ENCODE results near the gene DPH2. TPM values are rescaled to one million over a fixed set of nuclear protein-coding genes. Genes with fewer than 3 reads are reported as not detected.

The DPH2 gene
- total and polyA plus RNA-seq, 10 of the 15 experiments (the other 5 are each of a cell fraction or from before 2014, with no cell fraction given), result 13.1 to 82.9 (median 52.0) TPM

DNA sequence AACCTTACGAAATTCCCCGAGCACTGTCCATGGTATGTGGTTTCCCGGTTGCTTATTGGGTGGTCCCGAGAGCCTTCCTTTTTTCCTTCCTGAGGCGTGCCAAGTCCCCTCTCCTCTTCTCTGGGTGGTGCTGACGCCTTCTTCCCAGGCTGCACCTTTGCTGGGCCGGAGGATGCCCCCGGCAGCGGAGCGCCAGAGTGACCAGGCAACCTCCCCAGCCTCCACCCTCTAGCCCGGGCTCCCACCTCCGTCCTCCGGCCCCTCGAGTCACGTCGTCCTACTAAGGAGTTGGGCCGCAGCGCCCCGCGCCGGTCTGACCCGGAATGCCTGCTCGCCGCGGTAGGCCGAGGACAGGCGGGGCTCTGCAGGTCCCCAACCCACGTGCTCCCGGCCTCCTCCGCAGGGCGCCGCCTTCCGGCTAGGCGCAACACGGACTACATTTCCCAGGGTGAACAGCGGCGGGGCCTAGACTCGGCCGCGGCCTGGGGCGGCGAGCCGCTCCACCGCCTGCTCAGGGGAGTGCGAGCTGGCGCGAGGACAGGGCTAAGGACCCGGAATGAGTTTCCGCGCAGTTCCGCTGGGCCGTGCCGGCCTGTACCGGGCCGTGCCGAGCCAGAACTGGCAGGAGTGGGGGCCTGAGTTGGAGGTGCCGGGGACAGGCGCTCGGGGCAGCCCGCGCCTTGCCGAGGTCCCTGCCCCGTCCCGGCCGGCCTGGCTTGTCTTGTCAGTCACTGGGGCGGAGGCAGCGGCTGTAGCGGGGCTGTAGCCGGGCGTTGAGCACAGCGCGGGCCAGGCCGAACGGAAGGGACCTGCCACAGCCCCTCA is 23.4 kb upstream of the DPH2 start, which contains the start of gene IPO13 (continued):
- TF ChIP-seq, protein P1, sequence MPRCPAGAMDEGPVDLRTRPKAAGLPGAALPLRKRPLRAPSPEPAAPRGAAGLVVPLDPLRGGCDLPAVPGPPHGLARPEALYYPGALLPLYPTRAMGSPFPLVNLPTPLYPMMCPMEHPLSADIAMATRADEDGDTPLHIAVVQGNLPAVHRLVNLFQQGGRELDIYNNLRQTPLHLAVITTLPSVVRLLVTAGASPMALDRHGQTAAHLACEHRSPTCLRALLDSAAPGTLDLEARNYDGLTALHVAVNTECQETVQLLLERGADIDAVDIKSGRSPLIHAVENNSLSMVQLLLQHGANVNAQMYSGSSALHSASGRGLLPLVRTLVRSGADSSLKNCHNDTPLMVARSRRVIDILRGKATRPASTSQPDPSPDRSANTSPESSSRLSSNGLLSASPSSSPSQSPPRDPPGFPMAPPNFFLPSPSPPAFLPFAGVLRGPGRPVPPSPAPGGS (IDR thresholded peaks at IDR 0.05; ENCODE audit: borderline replicate concordance, insufficient read depth, low read depth, low read length, poor library complexity, severe bottlenecking), result no peak
- TF ChIP-seq SIX5 (IDR thresholded peaks at IDR 0.05; ENCODE audit: low read depth, low read length, severe bottlenecking) (peak; percentile 83), ATF7 (IDR thresholded peaks at IDR 0.05; ENCODE audit: low read depth) (no peak; the same call in 1 of the 2 replicates), KLF5 (IDR thresholded peaks at IDR 0.05; ENCODE audit: partially characterized antibody) (peak; percentile 90), GATAD2B (conservative IDR thresholded peaks at IDR 0.05; ENCODE audit: low read depth) (peak; percentile 95), TCF7 (IDR thresholded peaks at IDR 0.05; ENCODE audit: borderline replicate concordance) (no peak), ZNF217 (IDR thresholded peaks at IDR 0.05) (no peak), RFX5 (IDR thresholded peaks at IDR 0.05; ENCODE audit: low read depth, low read length) (0 out of 2 replicates have a peak, but pooled peaks have one; percentile 12), SP1 (IDR thresholded peaks at IDR 0.05; ENCODE audit: low read depth, low read length) (peak; percentile 56), MYC (IDR thresholded peaks at IDR 0.05; ENCODE audit: insufficient read depth, insufficient read length, insufficient replicate concordance, low read length, severe bottlenecking) (peak; percentile 84), NFIC (IDR thresholded peaks at IDR 0.05; ENCODE audit: low read depth, low read length) (no peak), ETV6 (conservative IDR thresholded peaks at IDR 0.05 in 1 of 2, IDR thresholded peaks at IDR 0.05 in 1 of 2; ENCODE audit: borderline replicate concordance in 1 of 2, low read depth in 1 of 2) (no peak), YBX1 (IDR thresholded peaks at IDR 0.05) (no peak), FOS (IDR thresholded peaks at IDR 0.05; ENCODE audit: borderline replicate concordance, extremely low read depth, insufficient read length) (no peak)
- TF ChIP-seq, protein P2, sequence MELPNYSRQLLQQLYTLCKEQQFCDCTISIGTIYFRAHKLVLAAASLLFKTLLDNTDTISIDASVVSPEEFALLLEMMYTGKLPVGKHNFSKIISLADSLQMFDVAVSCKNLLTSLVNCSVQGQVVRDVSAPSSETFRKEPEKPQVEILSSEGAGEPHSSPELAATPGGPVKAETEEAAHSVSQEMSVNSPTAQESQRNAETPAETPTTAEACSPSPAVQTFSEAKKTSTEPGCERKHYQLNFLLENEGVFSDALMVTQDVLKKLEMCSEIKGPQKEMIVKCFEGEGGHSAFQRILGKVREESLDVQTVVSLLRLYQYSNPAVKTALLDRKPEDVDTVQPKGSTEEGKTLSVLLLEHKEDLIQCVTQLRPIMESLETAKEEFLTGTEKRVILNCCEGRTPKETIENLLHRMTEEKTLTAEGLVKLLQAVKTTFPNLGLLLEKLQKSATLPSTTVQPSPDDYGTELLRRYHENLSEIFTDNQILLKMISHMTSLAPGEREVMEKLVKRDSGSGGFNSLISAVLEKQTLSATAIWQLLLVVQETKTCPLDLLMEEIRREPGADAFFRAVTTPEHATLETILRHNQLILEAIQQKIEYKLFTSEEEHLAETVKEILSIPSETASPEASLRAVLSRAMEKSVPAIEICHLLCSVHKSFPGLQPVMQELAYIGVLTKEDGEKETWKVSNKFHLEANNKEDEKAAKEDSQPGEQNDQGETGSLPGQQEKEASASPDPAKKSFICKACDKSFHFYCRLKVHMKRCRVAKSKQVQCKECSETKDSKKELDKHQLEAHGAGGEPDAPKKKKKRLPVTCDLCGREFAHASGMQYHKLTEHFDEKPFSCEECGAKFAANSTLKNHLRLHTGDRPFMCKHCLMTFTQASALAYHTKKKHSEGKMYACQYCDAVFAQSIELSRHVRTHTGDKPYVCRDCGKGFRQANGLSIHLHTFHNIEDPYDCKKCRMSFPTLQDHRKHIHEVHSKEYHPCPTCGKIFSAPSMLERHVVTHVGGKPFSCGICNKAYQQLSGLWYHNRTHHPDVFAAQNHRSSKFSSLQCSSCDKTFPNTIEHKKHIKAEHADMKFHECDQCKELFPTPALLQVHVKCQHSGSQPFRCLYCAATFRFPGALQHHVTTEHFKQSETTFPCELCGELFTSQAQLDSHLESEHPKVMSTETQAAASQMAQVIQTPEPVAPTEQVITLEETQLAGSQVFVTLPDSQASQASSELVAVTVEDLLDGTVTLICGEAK (IDR thresholded peaks at IDR 0.05; ENCODE audit: borderline replicate concordance), result peak; percentile 83
- TF ChIP-seq, protein P3, sequence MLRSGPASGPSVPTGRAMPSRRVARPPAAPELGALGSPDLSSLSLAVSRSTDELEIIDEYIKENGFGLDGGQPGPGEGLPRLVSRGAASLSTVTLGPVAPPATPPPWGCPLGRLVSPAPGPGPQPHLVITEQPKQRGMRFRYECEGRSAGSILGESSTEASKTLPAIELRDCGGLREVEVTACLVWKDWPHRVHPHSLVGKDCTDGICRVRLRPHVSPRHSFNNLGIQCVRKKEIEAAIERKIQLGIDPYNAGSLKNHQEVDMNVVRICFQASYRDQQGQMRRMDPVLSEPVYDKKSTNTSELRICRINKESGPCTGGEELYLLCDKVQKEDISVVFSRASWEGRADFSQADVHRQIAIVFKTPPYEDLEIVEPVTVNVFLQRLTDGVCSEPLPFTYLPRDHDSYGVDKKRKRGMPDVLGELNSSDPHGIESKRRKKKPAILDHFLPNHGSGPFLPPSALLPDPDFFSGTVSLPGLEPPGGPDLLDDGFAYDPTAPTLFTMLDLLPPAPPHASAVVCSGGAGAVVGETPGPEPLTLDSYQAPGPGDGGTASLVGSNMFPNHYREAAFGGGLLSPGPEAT (IDR thresholded peaks at IDR 0.05; ENCODE audit: low read depth), result peak; percentile 70; the same call in 1 of the 2 replicates
- TF ChIP-seq, protein P4, sequence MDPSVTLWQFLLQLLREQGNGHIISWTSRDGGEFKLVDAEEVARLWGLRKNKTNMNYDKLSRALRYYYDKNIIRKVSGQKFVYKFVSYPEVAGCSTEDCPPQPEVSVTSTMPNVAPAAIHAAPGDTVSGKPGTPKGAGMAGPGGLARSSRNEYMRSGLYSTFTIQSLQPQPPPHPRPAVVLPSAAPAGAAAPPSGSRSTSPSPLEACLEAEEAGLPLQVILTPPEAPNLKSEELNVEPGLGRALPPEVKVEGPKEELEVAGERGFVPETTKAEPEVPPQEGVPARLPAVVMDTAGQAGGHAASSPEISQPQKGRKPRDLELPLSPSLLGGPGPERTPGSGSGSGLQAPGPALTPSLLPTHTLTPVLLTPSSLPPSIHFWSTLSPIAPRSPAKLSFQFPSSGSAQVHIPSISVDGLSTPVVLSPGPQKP (IDR thresholded peaks at IDR 0.05; ENCODE audit: low read depth, low read length), result peak; percentile 70

Data from GM12878 (cell line).